Epidermal melanocyte (primary cell): ENCODE results near the gene CHRND.
A peak's percentile ranks its signal among the peaks of the same experiment; 100 is the strongest.

Source experiments
- DNase-seq: peaks from one replicate; pipeline ENCODE4 v3.0.0; 2011; ENCODE audit warnings: low spot score; ENCODE audit not compliant: insufficient read length

CHRND gene

GRCh38 chr2:232502911-232503808 lies 22.8 kb upstream of the CHRND start:
- DNase-seq = no peak

DNA sequence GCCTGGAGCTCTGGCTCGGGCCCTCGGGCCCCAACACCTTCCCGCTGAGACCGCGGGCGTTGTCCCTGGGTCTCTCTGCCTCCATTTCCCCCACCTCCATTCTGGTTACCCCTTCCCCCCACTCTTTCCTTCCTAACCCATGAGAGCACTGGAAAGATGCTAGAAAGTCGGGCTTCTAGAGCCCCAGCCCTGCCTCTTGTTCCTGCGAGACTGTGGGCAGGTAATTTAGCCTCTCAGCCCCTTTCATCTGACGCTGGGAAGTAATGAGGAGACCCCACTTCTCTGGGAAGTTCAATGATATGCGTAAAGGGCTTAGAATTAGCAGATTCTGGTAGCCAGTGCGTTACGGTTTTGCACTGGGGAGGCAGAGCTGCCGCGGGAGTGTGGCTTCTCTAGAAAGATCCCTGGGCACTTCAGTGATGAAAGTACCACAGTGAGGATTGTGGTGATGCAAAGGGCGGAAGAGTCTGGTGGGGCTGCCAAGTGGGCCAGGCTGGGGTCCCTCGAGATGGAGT lies 22.1 kb upstream of the CHRND start:
- no peak for DNase-seq

DNA sequence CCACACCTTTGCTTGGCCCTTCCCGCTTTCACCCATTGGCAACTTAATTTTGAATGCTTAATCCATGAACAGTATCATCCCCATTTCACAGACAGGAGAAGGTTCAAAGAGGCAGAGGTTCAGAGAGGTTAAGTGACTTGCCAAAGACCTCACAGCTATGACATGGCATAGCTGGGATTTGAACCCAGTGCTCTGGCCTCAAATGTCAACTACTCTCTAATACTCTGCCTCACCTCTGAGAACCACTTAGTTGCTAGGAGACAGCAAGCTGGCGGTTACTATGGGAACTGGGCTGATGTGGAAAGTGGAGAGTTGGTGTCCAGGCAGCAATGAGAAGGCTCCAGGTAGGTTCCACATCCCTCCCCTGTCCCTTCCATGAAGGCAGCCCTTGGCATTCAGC lies 21.5 kb upstream of the CHRND start:
- no peak for DNase-seq

DNA sequence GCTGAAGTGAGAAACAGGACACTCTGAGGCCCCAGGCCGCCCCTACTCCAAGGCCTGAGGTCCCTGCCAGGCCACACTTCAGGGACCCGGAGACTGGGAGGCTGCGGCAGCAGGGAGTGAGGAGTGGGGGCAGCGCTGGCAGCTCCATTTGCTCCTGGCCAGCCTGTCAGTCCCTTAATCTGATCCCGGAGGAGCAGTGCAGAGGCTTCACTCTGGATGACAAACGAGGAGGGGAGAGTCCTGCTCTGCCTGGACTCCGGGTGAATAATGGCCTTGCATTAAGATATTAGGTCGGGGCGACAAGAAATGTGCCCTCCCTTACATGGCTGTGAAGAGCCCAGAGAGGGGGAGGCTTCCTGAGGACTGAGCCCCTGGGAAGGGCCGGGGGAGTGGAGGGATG lies 20.1 kb upstream of the CHRND start:
- DNase-seq = no peak

DNA sequence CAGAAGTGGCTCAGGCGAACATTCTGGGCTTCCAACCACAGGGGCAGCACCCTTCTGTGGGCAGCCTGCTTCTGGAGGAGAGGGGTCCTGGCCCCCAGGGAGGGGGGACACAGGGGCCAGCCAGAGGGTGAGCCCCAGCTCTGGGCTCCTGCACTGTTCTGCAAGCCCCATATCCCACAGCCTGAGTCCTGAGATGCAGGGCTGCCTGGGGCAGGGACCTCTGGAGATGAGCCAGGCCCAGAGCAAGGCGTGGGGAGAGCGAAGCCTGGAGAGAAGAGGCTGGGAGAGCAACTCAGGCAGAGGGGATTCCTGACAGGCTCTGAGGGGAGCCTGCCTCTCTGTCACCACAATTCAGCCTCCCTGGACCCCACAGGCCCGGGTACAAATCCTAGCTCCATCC lies 19.3 kb upstream of the CHRND start:
- DNase-seq = no peak

GRCh38 chr2:232508251-232508650 lies 17.7 kb upstream of the CHRND start:
- DNase-seq = no peak

GRCh38 chr2:232511336-232511890 lies 14.5 kb upstream of the CHRND start:
- DNase-seq = no peak

DNA sequence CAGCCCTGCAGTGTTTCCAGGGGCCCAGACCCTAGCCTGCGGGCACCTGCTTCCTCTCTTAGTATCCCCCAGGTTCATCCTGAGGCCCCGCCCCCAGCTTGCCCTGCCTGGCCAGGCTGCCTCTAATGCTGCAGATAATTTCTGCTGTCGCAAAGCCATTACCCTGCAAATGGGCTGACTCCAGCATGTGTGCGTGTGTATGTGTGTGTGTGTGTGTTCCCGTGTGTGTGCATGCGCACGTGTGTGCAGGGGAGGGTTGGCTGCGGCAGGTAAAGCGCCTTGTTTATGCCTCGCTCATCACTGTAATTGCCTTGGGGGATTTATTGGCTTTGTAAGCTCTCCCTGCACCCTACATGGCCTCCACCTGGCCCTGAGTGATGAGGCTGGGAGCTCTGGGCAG lies 13.4 kb upstream of the CHRND start:
- no peak for DNase-seq

- DNase-seq = no peak
Observed at GRCh38 chr2:232513353-232513752, 12.6 kb upstream of the CHRND start.

- DNase-seq = no peak
Observed at GRCh38 chr2:232515639-232516038, 10.3 kb upstream of the CHRND start.

GRCh38 chr2:232516551-232516950 lies 9.4 kb upstream of the CHRND start:
- DNase-seq = no peak

DNA sequence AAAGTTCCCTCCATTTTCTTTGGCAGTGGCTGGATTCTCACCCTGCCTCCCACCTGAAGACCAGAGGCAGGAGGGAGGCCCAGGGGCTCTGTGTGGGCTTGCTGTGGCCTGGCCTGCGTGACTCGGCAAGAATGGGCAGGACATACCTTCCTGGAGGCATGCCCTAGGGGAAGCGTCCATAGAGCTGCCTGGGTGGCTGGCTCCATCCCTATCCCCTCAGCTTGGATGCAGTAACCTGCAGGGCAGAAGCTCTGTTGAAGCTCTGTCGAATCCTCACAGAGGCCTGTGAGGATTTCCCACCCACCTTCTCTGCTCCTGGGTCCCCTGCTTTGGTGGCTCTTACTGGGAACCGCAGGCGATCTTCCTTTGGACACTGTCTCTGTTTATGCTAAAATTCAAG lies 7.1 kb upstream of the CHRND start:
- no peak for DNase-seq

- no peak for DNase-seq
Observed at GRCh38 chr2:232519581-232520438, 6.2 kb upstream of the CHRND start, which contains the start of gene PRSS56. PRSS56 (plus strand) TSS chr2:232520388; CDS start chr2:232520599, 211 bp downstream.

DNA sequence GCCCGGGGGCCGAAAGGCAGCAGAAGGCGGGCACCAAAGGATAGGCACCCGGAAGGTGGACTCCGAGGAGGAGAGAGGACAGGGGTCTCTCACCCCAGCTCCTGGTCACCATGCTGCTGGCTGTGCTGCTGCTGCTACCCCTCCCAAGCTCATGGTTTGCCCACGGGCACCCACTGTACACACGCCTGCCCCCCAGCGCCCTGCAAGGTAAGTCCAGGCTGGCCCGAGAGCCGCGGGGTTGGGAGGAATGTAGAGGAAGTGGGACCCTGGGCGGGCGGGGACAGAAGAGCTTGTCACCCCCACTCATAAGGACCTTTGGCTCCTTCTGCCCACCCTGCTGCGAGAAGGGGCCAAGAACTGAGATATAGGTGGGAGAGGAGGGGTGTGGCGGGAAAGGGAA lies 5.5 kb upstream of the CHRND start:
- no peak for DNase-seq

- no peak for DNase-seq
Observed at GRCh38 chr2:232521098-232521497, 4.9 kb upstream of the CHRND start.

GRCh38 chr2:232521959-232522622 lies 3.9 kb upstream of the CHRND start:
- peak; percentile 66 for DNase-seq

GRCh38 chr2:232522623-232523401 lies 3.1 kb upstream of the CHRND start:
- no peak for DNase-seq

- DNase-seq = no peak
Observed at GRCh38 chr2:232523402-232523681, 2.6 kb upstream of the CHRND start.

DNA sequence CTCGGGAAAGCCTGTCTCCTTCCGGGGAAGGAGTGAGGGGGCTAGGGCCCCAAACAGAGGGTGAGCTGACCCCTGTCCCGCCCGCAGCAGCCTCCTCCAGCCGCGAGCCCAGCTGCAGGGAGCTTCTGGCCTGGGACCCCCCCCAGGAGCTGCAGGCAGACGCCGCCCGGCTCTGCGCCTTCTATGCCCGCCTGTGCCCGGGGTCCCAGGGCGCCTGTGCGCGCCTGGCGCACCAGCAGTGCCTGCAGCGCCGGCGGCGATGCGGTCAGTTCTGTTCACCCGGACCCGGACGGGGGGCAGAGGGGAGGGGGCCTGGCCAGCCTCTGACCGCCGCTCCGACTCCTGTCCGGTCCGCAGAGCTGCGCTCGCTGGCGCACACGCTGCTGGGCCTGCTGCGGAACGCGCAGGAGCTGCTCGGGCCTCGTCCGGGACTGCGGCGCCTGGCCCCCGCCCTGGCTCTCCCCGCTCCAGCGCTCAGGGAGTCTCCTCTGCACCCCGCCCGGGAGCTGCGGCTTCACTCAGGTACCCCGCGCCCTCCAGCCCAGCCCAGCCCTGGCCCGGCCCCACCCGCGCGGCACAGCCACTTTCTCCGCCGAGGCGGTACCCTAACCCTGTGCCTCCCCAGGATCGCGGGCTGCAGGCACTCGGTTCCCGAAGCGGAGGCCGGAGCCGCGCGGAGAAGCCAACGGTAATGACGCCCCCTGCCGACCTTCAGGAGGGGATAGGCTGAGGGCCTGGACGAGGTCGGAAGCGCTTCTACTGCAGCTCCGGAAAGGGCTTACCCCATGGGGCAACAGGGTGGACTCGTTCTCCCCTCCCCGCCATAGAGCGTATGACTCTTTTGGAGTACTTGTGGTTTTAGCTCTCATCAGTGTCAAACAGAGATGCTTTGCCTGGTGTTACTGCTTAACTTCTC lies 2.0 kb upstream of the CHRND start:
- no peak for DNase-seq

DNA sequence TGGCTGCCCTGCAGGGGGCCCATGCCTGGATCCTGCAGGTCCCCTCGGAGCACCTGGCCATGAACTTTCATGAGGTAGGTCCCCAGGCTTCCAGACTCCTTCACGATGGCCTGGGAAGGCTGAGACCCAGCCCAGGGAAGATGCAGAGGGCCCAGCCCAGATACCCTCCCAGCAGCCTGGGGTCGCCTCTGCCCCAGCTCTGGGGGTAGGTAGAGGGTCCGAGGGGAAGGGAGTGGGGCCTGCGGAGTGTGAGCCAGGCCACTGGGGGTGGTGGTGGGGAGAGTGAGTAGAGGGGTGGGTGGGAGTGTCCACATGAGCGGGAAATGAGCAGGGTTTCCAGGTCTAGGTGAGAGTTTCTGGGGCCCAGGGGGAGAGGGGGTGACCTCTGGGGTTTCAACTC lies 1.2 kb upstream of the CHRND start:
- no peak for DNase-seq
